HepG2 (cell line): ENCODE measurements around the gene TULP3. TPM values are rescaled to one million over a fixed set of nuclear protein-coding genes. Genes with fewer than 3 reads are reported as not detected.

Experiments
- DMTF1 ChIP-seq: sonication (generic); formaldehyde crosslinking; IDR thresholded peaks from 2 replicates; pipeline ENCODE4 v1.4.0; 2020; ENCODE audit warnings: mild to moderate bottlenecking, missing genetic modification reagents
- DNMT3B ChIP-seq: conservative IDR thresholded peaks from 2 replicates; pipeline ENCODE4 v1.6.1; 2016; ENCODE audit warnings: missing biosample characterization, control low read depth
- EHMT2 ChIP-seq: fragments of 200-600 bp; sonication (generic); IDR thresholded peaks from 2 replicates; pipeline ENCODE4 v1.7.0; 2017; ENCODE audit warnings: antibody characterized with exemption, low read depth, low read length, borderline replicate concordance
- ELK4 ChIP-seq: sonication (generic); formaldehyde crosslinking; IDR thresholded peaks from 2 replicates; pipeline ENCODE4 v1.9.0; 2021; ENCODE audit warnings: missing genetic modification reagents, borderline replicate concordance
- FLYWCH1 ChIP-seq: sonication (generic); formaldehyde crosslinking; IDR thresholded peaks from 2 replicates; pipeline ENCODE4 v1.8.1; 2023; ENCODE audit warnings: mild to moderate bottlenecking, missing genetic modification reagents
- HOXA3 ChIP-seq: sonication (generic); formaldehyde crosslinking; IDR thresholded peaks from 2 replicates; pipeline ENCODE4 v1.5.0; 2020; ENCODE audit warnings: missing genetic modification reagents
- JUNB ChIP-seq: sonication (generic); formaldehyde crosslinking; IDR thresholded peaks from 2 replicates; pipeline ENCODE4 v1.8.0; 2022; ENCODE audit warnings: missing genetic modification reagents, mild to moderate bottlenecking, borderline replicate concordance
- KDM2A ChIP-seq: sonication (generic); formaldehyde crosslinking; IDR thresholded peaks from 2 replicates; pipeline ENCODE4 v1.4.0; 2020; ENCODE audit warnings: low read depth, missing genetic modification reagents, borderline replicate concordance
- NCOA5 ChIP-seq: sonication (generic); formaldehyde crosslinking; IDR thresholded peaks from 2 replicates; pipeline ENCODE4 v1.4.0; 2020; ENCODE audit warnings: missing genetic modification reagents
- SAP130 ChIP-seq: IDR thresholded peaks from 2 replicates; pipeline ENCODE4 v1.6.1; 2016; ENCODE audit warnings: low read depth
- ZNF343 ChIP-seq: sonication (generic); formaldehyde crosslinking; IDR thresholded peaks from 2 replicates; pipeline ENCODE4 v1.4.0; 2020; ENCODE audit warnings: mild to moderate bottlenecking, missing genetic modification reagents
- ZNF431 ChIP-seq: sonication (generic); formaldehyde crosslinking; IDR thresholded peaks from 2 replicates; pipeline ENCODE4 v1.9.0; 2022; ENCODE audit warnings: missing genetic modification reagents, low read depth, mild to moderate bottlenecking, borderline replicate concordance
- ZNF530 ChIP-seq: sonication (generic); formaldehyde crosslinking; IDR thresholded peaks from 2 replicates; pipeline ENCODE4 v1.5.0; 2020; ENCODE audit warnings: low read depth, mild to moderate bottlenecking, missing genetic modification reagents
- polyA plus RNA-seq, 8 experiments: library from polyadenylated mRNA; depleted of rRNA in 3 of 8; stranded (reverse) in 7 of 8; unstranded in 1 of 8; fragments of >200 nt; fragmentation: Illumina TruSeq in 4 of 8; extraction: Trizol in 4 of 8; gene quantifications; 2 replicates each; pipeline versions ENCODE4 v1.2.1 to v1.2.3, GENCODE V29; 2011 to 2016; ENCODE audit warnings: low read depth in 4 of 8, missing spikeins in 1 of 8, mixed read lengths in 1 of 8; ENCODE audit not compliant: insufficient read depth in 1 of 8
- total RNA-seq, 5 experiments: library from RNA; depleted of rRNA; stranded (reverse); fragments of >200 nt; fragmentation: Illumina TruSeq; extraction: Trizol; gene quantifications; 2 replicates each; pipeline ENCODE4 v1.2.3, GENCODE V29; 2016; ENCODE audit warnings: low read depth in 1 of 5
- TF ChIP-seq, protein P1 (sequence below): IDR thresholded peaks from 2 replicates; pipeline ENCODE4 v1.6.1; 2016; ENCODE audit warnings: low read depth
- TF ChIP-seq, protein P2 (sequence below): sonication (generic); formaldehyde crosslinking; conservative IDR thresholded peaks from 2 replicates; pipeline ENCODE4 v1.4.0; 2020; ENCODE audit warnings: missing genetic modification reagents
- TF ChIP-seq, protein P3 (sequence below): sonication (generic); formaldehyde crosslinking; IDR thresholded peaks from 2 replicates; pipeline ENCODE4 v1.4.0; 2020; ENCODE audit warnings: mild to moderate bottlenecking, missing genetic modification reagents
- TF ChIP-seq, protein P4 (sequence below): sonication (generic); formaldehyde crosslinking; IDR thresholded peaks from 2 replicates; pipeline ENCODE4 v1.8.0; 2023; ENCODE audit warnings: mild to moderate bottlenecking, missing genetic modification reagents

Gene TULP3
- total and polyA plus RNA-seq, 2 of the 13 experiments (the other 11 are each of a cell fraction or from before 2014, with no cell fraction given) = 11.2 to 13.2 TPM

GRCh38 chr12:2877047-2877952, 13.4 kb upstream of the TULP3 start, which contains the start of the genes FOXM1 and RHNO1 (continued):
- no peak for TF ChIP-seq DMTF1 (CRISPR knock-in tag)
- no peak for TF ChIP-seq FLYWCH1
- no peak for TF ChIP-seq ELK4
- no peak for TF ChIP-seq DNMT3B
- TF ChIP-seq, protein P1, sequence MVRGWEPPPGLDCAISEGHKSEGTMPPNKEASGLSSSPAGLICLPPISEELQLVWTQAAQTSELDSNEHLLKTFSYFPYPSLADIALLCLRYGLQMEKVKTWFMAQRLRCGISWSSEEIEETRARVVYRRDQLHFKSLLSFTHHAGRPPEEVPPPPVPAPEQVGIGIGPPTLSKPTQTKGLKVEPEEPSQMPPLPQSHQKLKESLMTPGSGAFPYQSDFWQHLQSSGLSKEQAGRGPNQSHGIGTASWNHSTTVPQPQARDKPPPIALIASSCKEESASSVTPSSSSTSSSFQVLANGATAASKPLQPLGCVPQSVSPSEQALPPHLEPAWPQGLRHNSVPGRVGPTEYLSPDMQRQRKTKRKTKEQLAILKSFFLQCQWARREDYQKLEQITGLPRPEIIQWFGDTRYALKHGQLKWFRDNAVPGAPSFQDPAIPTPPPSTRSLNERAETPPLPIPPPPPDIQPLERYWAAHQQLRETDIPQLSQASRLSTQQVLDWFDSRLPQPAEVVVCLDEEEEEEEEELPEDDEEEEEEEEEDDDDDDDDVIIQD (CRISPR knock-in tag) = no peak
- TF ChIP-seq, protein P2, sequence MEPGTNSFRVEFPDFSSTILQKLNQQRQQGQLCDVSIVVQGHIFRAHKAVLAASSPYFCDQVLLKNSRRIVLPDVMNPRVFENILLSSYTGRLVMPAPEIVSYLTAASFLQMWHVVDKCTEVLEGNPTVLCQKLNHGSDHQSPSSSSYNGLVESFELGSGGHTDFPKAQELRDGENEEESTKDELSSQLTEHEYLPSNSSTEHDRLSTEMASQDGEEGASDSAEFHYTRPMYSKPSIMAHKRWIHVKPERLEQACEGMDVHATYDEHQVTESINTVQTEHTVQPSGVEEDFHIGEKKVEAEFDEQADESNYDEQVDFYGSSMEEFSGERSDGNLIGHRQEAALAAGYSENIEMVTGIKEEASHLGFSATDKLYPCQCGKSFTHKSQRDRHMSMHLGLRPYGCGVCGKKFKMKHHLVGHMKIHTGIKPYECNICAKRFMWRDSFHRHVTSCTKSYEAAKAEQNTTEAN (CRISPR knock-in tag) = no peak
- TF ChIP-seq ZNF343 (CRISPR knock-in tag) = no peak
- no peak for TF ChIP-seq ZNF431 (CRISPR knock-in tag)
- TF ChIP-seq NCOA5 (CRISPR knock-in tag) = no peak
- peak; percentile 90 for TF ChIP-seq SAP130 (CRISPR knock-in tag)
- no peak for TF ChIP-seq EHMT2
- TF ChIP-seq ZNF530 (CRISPR knock-in tag) = no peak
- TF ChIP-seq, protein P3, sequence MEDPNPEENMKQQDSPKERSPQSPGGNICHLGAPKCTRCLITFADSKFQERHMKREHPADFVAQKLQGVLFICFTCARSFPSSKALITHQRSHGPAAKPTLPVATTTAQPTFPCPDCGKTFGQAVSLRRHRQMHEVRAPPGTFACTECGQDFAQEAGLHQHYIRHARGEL (CRISPR knock-in tag) = no peak
- 0 out of 2 replicates have a peak, but pooled peaks have one; percentile 38 for TF ChIP-seq HOXA3 (CRISPR knock-in tag)
- TF ChIP-seq JUNB (CRISPR knock-in tag) = no peak
- TF ChIP-seq, protein P4, sequence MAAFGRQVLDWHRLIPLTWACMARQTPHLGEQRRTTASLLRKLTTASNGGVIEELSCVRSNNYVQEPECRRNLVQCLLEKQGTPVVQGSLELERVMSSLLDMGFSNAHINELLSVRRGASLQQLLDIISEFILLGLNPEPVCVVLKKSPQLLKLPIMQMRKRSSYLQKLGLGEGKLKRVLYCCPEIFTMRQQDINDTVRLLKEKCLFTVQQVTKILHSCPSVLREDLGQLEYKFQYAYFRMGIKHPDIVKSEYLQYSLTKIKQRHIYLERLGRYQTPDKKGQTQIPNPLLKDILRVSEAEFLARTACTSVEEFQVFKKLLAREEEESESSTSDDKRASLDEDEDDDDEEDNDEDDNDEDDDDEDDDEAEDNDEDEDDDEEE (CRISPR knock-in tag) = 0 out of 2 replicates have a peak, but pooled peaks have one; percentile 27
- TF ChIP-seq KDM2A (CRISPR knock-in tag) = peak; percentile 67
